HG03432 (cell line): ENCODE results near the gene SOX13.

ENCODE experiments used
- ATAC-seq: cut with Tn5 transposase; IDR thresholded peaks from one replicate; pipeline ENCODE4 v1.9.1; 2021; ENCODE audit warnings: mild to moderate bottlenecking, moderate library complexity; ENCODE audit not compliant: unreplicated experiment

SOX13 gene

GRCh38 chr1:204128964-204129896 is 56.3 kb downstream of the SOX13 start:
- ATAC-seq: peak; percentile 57

- no peak for ATAC-seq
These were observed 57.3 kb downstream of the SOX13 start for GRCh38 chr1:204130178-204130577.

- no peak for ATAC-seq
These were observed 58.3 kb downstream of the SOX13 start for GRCh38 chr1:204130981-204131892.

- ATAC-seq: no peak
These were observed 59.1 kb downstream of the SOX13 start for GRCh38 chr1:204131978-204132377.

- ATAC-seq: no peak
These were observed 59.8 kb downstream of the SOX13 start for GRCh38 chr1:204132718-204133117.

GRCh38 chr1:204134103-204134502 is 61.2 kb downstream of the SOX13 start:
- no peak for ATAC-seq

- ATAC-seq: no peak
These were observed 63.9 kb downstream of the SOX13 start for GRCh38 chr1:204136814-204137213.

GRCh38 chr1:204139088-204139487 is 66.2 kb downstream of the SOX13 start:
- no peak for ATAC-seq

- no peak for ATAC-seq
These were observed 67.0 kb downstream of the SOX13 start for GRCh38 chr1:204139952-204140351.

GRCh38 chr1:204141131-204141530 is 68.2 kb downstream of the SOX13 start:
- ATAC-seq: no peak

- ATAC-seq: no peak
These were observed 69.4 kb downstream of the SOX13 start for GRCh38 chr1:204142032-204142974.

- ATAC-seq: no peak
These were observed 70.5 kb downstream of the SOX13 start for GRCh38 chr1:204143276-204144041.

- no peak for ATAC-seq
These were observed 72.2 kb downstream of the SOX13 start for GRCh38 chr1:204145033-204145504.

- no peak for ATAC-seq
These were observed 73.4 kb downstream of the SOX13 start for GRCh38 chr1:204146309-204146708.

- ATAC-seq: no peak
These were observed 74.0 kb downstream of the SOX13 start for GRCh38 chr1:204146965-204147364.

GRCh38 chr1:204147406-204148383 is 74.8 kb downstream of the SOX13 start:
- ATAC-seq: no peak

- ATAC-seq: no peak
These were observed 76.2 kb downstream of the SOX13 start for GRCh38 chr1:204149107-204149506.
